ENCODE data around the gene ZNF217. TPM values are rescaled to one million over a fixed set of nuclear protein-coding genes. Genes with fewer than 3 reads are reported as not detected.

Gene ZNF217
- polyA plus RNA-seq, 1 donor from 2014 or later: 1.9 TPM

GRCh38 chr20:53582574-53583351 is 10.9 kb downstream of the ZNF217 start:
- Histone ChIP-seq H3K36me3 (ENCODE audit: insufficient read depth, low read length) (peaks cover 12% of the 10 kb centered on the region), H3K27ac (ENCODE audit: low read length) (no peak overlapping the region), H3K9me3 (ENCODE audit: low read length) (no peaks in the 10 kb centered on the region), H3F3A (ENCODE audit: insufficient read depth, low read length, poor library complexity, severe bottlenecking) (no peaks in the 10 kb centered on the region), H3K79me2 (replicated peaks; ENCODE audit: insufficient read depth, low read length) (peaks cover 52% of the 10 kb centered on the region), H3K9ac (ENCODE audit: low read length) (no peak overlapping the region), H4K20me1 (ENCODE audit: insufficient read depth) (no peaks in the 10 kb centered on the region), H3K4me2 (ENCODE audit: low read length) (no peak overlapping the region), H3K4me3 (ENCODE audit: low read length) (no peak overlapping the region), H3K27me3 (ENCODE audit: insufficient read depth, low read depth, low read length) (no peaks in the 10 kb centered on the region), H3K9me2 (ENCODE audit: insufficient read depth, low read length) (no peaks in the 10 kb centered on the region), H2AFZ (ENCODE audit: low read depth, low read length) (no peak overlapping the region)
- TF ChIP-seq EZH2 (IDR thresholded peaks at IDR 0.05; ENCODE audit: borderline replicate concordance, insufficient read depth, low read length, poor library complexity, severe bottlenecking) (no peak), TAF1 (IDR thresholded peaks at IDR 0.05; ENCODE audit: low read depth) (no peak), CTCF (IDR thresholded peaks at IDR 0.05; ENCODE audit: poor library complexity, severe bottlenecking) (no peak), RAD21 (conservative IDR thresholded peaks at IDR 0.05) (no peak), EP300 (conservative IDR thresholded peaks at IDR 0.05; ENCODE audit: poor library complexity, severe bottlenecking) (no peak), MXI1 (conservative IDR thresholded peaks at IDR 0.05; ENCODE audit: poor library complexity, severe bottlenecking) (no peak), SMC3 (conservative IDR thresholded peaks at IDR 0.05; ENCODE audit: poor library complexity) (no peak), POLR2AphosphoS5 (IDR thresholded peaks at IDR 0.05) (no peak)

- Histone ChIP-seq H2AFZ (ENCODE audit: low read depth, low read length) (no peak overlapping the region), H3K4me2 (ENCODE audit: low read length) (no peak overlapping the region), H3K79me2 (replicated peaks; ENCODE audit: insufficient read depth, low read length) (peaks cover 50% of the 10 kb centered on the region), H3K9me3 (ENCODE audit: low read length) (no peaks in the 10 kb centered on the region), H3K36me3 (ENCODE audit: insufficient read depth, low read length) (peaks cover 12% of the 10 kb centered on the region), H3F3A (ENCODE audit: insufficient read depth, low read length, poor library complexity, severe bottlenecking) (no peaks in the 10 kb centered on the region), H3K4me3 (ENCODE audit: low read length) (no peak overlapping the region), H3K9ac (ENCODE audit: low read length) (no peak overlapping the region), H3K27ac (ENCODE audit: low read length) (no peak overlapping the region), H4K20me1 (ENCODE audit: insufficient read depth) (no peaks in the 10 kb centered on the region), H3K27me3 (ENCODE audit: insufficient read depth, low read depth, low read length) (no peaks in the 10 kb centered on the region), H3K9me2 (ENCODE audit: insufficient read depth, low read length) (no peaks in the 10 kb centered on the region)
- no peak for TF ChIP-seq POLR2AphosphoS5 (IDR thresholded peaks at IDR 0.05)
- TF ChIP-seq MXI1 (conservative IDR thresholded peaks at IDR 0.05; ENCODE audit: poor library complexity, severe bottlenecking): no peak
Measured at GRCh38 chr20:53582251-53582570, 11.4 kb downstream of the ZNF217 start.

- H3K27me3 ChIP-seq (ENCODE audit: insufficient read depth, low read depth, low read length): no peaks in the 10 kb centered on the region
- H3F3A ChIP-seq (ENCODE audit: insufficient read depth, low read length, poor library complexity, severe bottlenecking): no peaks in the 10 kb centered on the region
- no peak overlapping the region for H3K27ac ChIP-seq (ENCODE audit: low read length)
- H4K20me1 ChIP-seq (ENCODE audit: insufficient read depth): no peaks in the 10 kb centered on the region
- H3K4me3 ChIP-seq (ENCODE audit: low read length): no peak overlapping the region
- peaks cover 47% of the 10 kb centered on the region for H3K79me2 ChIP-seq (replicated peaks; ENCODE audit: insufficient read depth, low read length)
- no peak overlapping the region for H3K9ac ChIP-seq (ENCODE audit: low read length)
- no peak overlapping the region for H2AFZ ChIP-seq (ENCODE audit: low read depth, low read length)
- no peaks in the 10 kb centered on the region for H3K9me3 ChIP-seq (ENCODE audit: low read length)
- H3K36me3 ChIP-seq (ENCODE audit: insufficient read depth, low read length): peaks cover 12% of the 10 kb centered on the region
- TF ChIP-seq REST (IDR thresholded peaks at IDR 0.05; ENCODE audit: borderline replicate concordance) (no peak), EP300 (conservative IDR thresholded peaks at IDR 0.05; ENCODE audit: poor library complexity, severe bottlenecking) (no peak), TAF1 (IDR thresholded peaks at IDR 0.05; ENCODE audit: low read depth) (no peak), POLR2AphosphoS5 (IDR thresholded peaks at IDR 0.05) (no peak), SMC3 (conservative IDR thresholded peaks at IDR 0.05; ENCODE audit: poor library complexity) (no peak), EZH2 (IDR thresholded peaks at IDR 0.05; ENCODE audit: borderline replicate concordance, insufficient read depth, low read length, poor library complexity, severe bottlenecking) (no peak), MXI1 (conservative IDR thresholded peaks at IDR 0.05; ENCODE audit: poor library complexity, severe bottlenecking) (no peak), CTCF (IDR thresholded peaks at IDR 0.05; ENCODE audit: poor library complexity, severe bottlenecking) (no peak)
- no peak overlapping the region for H3K4me2 ChIP-seq (ENCODE audit: low read length)
- H3K9me2 ChIP-seq (ENCODE audit: insufficient read depth, low read length): no peaks in the 10 kb centered on the region
Measured at GRCh38 chr20:53581444-53582250, 12.0 kb downstream of the ZNF217 start.
